ENCODE measurements around the gene ATP6V0D1. TPM values are rescaled to one million over a fixed set of nuclear protein-coding genes. Genes with fewer than 3 reads are reported as not detected.

Gene ATP6V0D1
- total RNA-seq, 1 experiment from 2014 or later = 43.0 TPM

- no CpG with 5 or more reads among the region's 5 CpGs for WGBS (ENCODE audit: extremely low coverage, insufficient read length, low lambda C conversion rate)
- Mint-ChIP-seq H3K36me3 (ENCODE audit: insufficient read depth in 1 of 3, low read depth in 3 of 3) (peaks cover 0 to 4% (median 0%) of the 10 kb centered on the region in 3 experiments; a peak in 2 of 7 replicates), H3K4me3 (no peak overlapping the region), H3K27me3 (ENCODE audit: low read depth) (peaks cover 26% of the 10 kb centered on the region), H3K27ac (no peak overlapping the region), H3K4me1 (peaks cover 40% of the 10 kb centered on the region in 2 experiments), H3K9me3 (no peaks in the 10 kb centered on the region)
- no peak overlapping the region for H4K8ac ChIP-seq (replicated peaks; ENCODE audit: insufficient read length, low read depth, low read length)
- no peak overlapping the region for H3K18ac ChIP-seq (ENCODE audit: insufficient read length, low read depth, low read length)
- no peak overlapping the region for H3K23ac ChIP-seq (ENCODE audit: insufficient read length, low read depth, low read length)
- no peak for DNase-seq
- H3K4ac ChIP-seq (ENCODE audit: low read depth, low read length) = no peak overlapping the region
- H3K27me3 ChIP-seq (ENCODE audit: insufficient read depth, low read length) = no peaks in the 10 kb centered on the region
- H3K9me3 ChIP-seq (ENCODE audit: control insufficient read depth, low read depth, low read length) = no peaks in the 10 kb centered on the region
- no peak overlapping the region for H3K4me2 ChIP-seq (ENCODE audit: insufficient read depth, insufficient read length, low read length)
- no peaks in the 10 kb centered on the region for H4K20me1 ChIP-seq (ENCODE audit: control insufficient read depth, insufficient read depth, insufficient read length)
- no peaks in the 10 kb centered on the region for H3K23me2 ChIP-seq (ENCODE audit: insufficient read length, low read depth, low read length, poor library complexity, severe bottlenecking)
- H4K91ac ChIP-seq (ENCODE audit: insufficient read length, low read depth, low read length) = no peak overlapping the region
- no peak overlapping the region for H3K56ac ChIP-seq (ENCODE audit: insufficient read length, low read depth, low read length)
- TF ChIP-seq CTCF (conservative IDR thresholded peaks at IDR 0.05) = no peak
- H3T11ph ChIP-seq (ENCODE audit: low read length) = no peak overlapping the region
- no peak overlapping the region for H2AFZ ChIP-seq (ENCODE audit: low read length)
- H2BK120ac ChIP-seq (ENCODE audit: low read depth, low read length, poor library complexity, severe bottlenecking) = no peak overlapping the region
- no peaks in the 10 kb centered on the region for H3K79me1 ChIP-seq (ENCODE audit: insufficient read depth, low read depth, low read length, poor library complexity, severe bottlenecking)
- H2BK20ac ChIP-seq (ENCODE audit: low read depth, low read length, poor library complexity, severe bottlenecking) = no peak overlapping the region
- no peak overlapping the region for H3K9ac ChIP-seq (ENCODE audit: extremely low read depth, insufficient read length, low read length)
- no peak overlapping the region for H3K27ac ChIP-seq (ENCODE audit: insufficient read length, low read depth, low read length)
- no peak overlapping the region for H2BK15ac ChIP-seq (ENCODE audit: low read depth, low read length)
- H4K5ac ChIP-seq (ENCODE audit: insufficient read length, low read depth, low read length) = no peak overlapping the region
- peaks cover 8% of the 10 kb centered on the region; the same call in 1 of the 2 replicates for H3K4me1 ChIP-seq (ENCODE audit: insufficient read depth, low read length)
- H2BK12ac ChIP-seq (ENCODE audit: insufficient read length, low read depth, low read length) = no peak overlapping the region
- H3K79me2 ChIP-seq (ENCODE audit: insufficient read depth, low read length) = no peaks in the 10 kb centered on the region
- no peak overlapping the region for H2BK5ac ChIP-seq (ENCODE audit: insufficient read length, low read length)
- no peak overlapping the region for H3K14ac ChIP-seq (ENCODE audit: insufficient read depth, low read length)
- H2AK5ac ChIP-seq (ENCODE audit: insufficient read length, low read length) = no peak overlapping the region
Measured at GRCh38 chr16:67404740-67405226, 76.2 kb downstream of the ATP6V0D1 start.

Data from H9 (cell line).